HEK293 (cell line): ENCODE measurements around the gene VWA3B.

Source experiments
- CTCF ChIA-PET: fragments of 350-600 bp; formaldehyde crosslinking; extraction: SDS; loops from one replicate; lab custom pipeline; 2021; ENCODE audit warnings: antibody characterized with exemption; lab: Yijun Ruan, JAX
- POLR2A ChIA-PET: fragments of 300-600 bp; formaldehyde crosslinking; extraction: SDS; loops from one replicate; lab custom pipeline; 2020; ENCODE audit warnings: antibody characterized with exemption, inconsistent platforms; lab: Yijun Ruan, JAX
- H3K27ac ChIP-seq: fragments of 200-500 bp; sonication (Bioruptor generic); 2 replicates; pipeline ENCODE4 v1.5.1; 2014; ENCODE audit warnings: low read depth, low read length, control low read depth, inconsistent platforms; ENCODE audit errors: extremely low read depth
- H3K36me3 ChIP-seq, 2 experiments: fragments of 200-500 bp in 1 of 2; sonication (Bioruptor generic) in 1 of 2; 1 replicate in 1 of 2; 2 replicates in 1 of 2; pipeline ENCODE4 v1.5.1; 2014 to 2017; ENCODE audit warnings: inconsistent platforms in 2 of 2, low read length in 2 of 2; ENCODE audit not compliant: control insufficient read depth in 2 of 2, insufficient read depth in 1 of 2
- H3K4me1 ChIP-seq: fragments of 200-500 bp; sonication (Bioruptor generic); 2 replicates; pipeline ENCODE4 v1.5.1; 2014; ENCODE audit warnings: mild to moderate bottlenecking, low read length, inconsistent platforms; ENCODE audit not compliant: control insufficient read depth, insufficient read depth
- H3K4me3 ChIP-seq: 2 replicates; pipeline ENCODE4 v1.5.1; 2011; ENCODE audit warnings: low read depth, mild to moderate bottlenecking, control low read depth, low read length, moderate library complexity
- H3K9me3 ChIP-seq: fragments of 200-500 bp; sonication (Bioruptor generic); 2 replicates; pipeline ENCODE4 v1.5.1; 2014; ENCODE audit warnings: low read depth, low read length, inconsistent platforms; ENCODE audit not compliant: control insufficient read depth, insufficient read depth
- BCL11A ChIP-seq: fragments of 450-650 bp; formaldehyde crosslinking; IDR thresholded peaks from 2 replicates; pipeline ENCODE4 v1.5.1; 2016; ENCODE audit warnings: low read depth, missing biosample characterization, missing genetic modification characterization
- HOXA7 ChIP-seq: sonication (generic); formaldehyde crosslinking; IDR thresholded peaks from 2 replicates; pipeline ENCODE4 v1.8.1; 2022; ENCODE audit warnings: missing genetic modification reagents, borderline replicate concordance
- SP2 ChIP-seq: fragments of 450-650 bp; formaldehyde crosslinking; IDR thresholded peaks from 2 replicates; pipeline ENCODE4 v1.5.1; 2016; ENCODE audit warnings: missing biosample characterization, missing genetic modification characterization
- TCF7L2 ChIP-seq: IDR thresholded peaks from 2 replicates; pipeline ENCODE4 v1.6.1; 2011; ENCODE audit warnings: low read depth, mild to moderate bottlenecking, inconsistent platforms, low read length, moderate library complexity, borderline replicate concordance
- ZNF2 ChIP-seq: fragments of 450-650 bp; formaldehyde crosslinking; IDR thresholded peaks from 2 replicates; pipeline ENCODE4 v1.5.1; 2016; ENCODE audit warnings: missing biosample characterization, missing genetic modification characterization
- ZNF239 ChIP-seq: fragments of 450-650 bp; formaldehyde crosslinking; IDR thresholded peaks from 2 replicates; pipeline ENCODE4 v1.5.1; 2016; ENCODE audit warnings: missing biosample characterization, missing genetic modification characterization
- ZNF335 ChIP-seq: fragments of 450-650 bp; formaldehyde crosslinking; conservative IDR thresholded peaks from 2 replicates; pipeline ENCODE4 v1.5.1; 2016; ENCODE audit warnings: missing biosample characterization, missing genetic modification characterization
- ZNF423 ChIP-seq: fragments of 450-650 bp; formaldehyde crosslinking; IDR thresholded peaks from 2 replicates; pipeline ENCODE4 v1.5.1; 2016; ENCODE audit warnings: missing biosample characterization, missing genetic modification characterization
- ZNF488 ChIP-seq: fragments of 450-650 bp; formaldehyde crosslinking; IDR thresholded peaks from 2 replicates; pipeline ENCODE4 v1.5.1; 2016; ENCODE audit warnings: missing biosample characterization, missing genetic modification characterization
- ZNF510 ChIP-seq: fragments of 450-650 bp; formaldehyde crosslinking; IDR thresholded peaks from 2 replicates; pipeline ENCODE4 v1.5.1; 2018; ENCODE audit warnings: mild to moderate bottlenecking, missing genetic modification characterization, missing biosample characterization; ENCODE audit not compliant: insufficient replicate concordance
- ZNF514 ChIP-seq: fragments of 450-650 bp; formaldehyde crosslinking; IDR thresholded peaks from 2 replicates; pipeline ENCODE4 v1.5.1; 2016; ENCODE audit warnings: missing biosample characterization, missing genetic modification characterization
- ZNF555 ChIP-seq: fragments of 450-650 bp; formaldehyde crosslinking; conservative IDR thresholded peaks from 2 replicates; pipeline ENCODE4 v1.5.1; 2017; ENCODE audit warnings: missing biosample characterization, mild to moderate bottlenecking, missing genetic modification characterization, inconsistent platforms
- ZNF658 ChIP-seq: fragments of 450-650 bp; formaldehyde crosslinking; IDR thresholded peaks from 2 replicates; pipeline ENCODE4; 2016; ENCODE audit warnings: missing biosample characterization, missing genetic modification characterization
- ZNF660 ChIP-seq: fragments of 450-650 bp; IDR thresholded peaks from 2 replicates; pipeline ENCODE4 v1.5.1; 2018; ENCODE audit warnings: missing biosample characterization, mild to moderate bottlenecking, missing genetic modification characterization
- ZNF692 ChIP-seq: fragments of 450-650 bp; formaldehyde crosslinking; IDR thresholded peaks from 2 replicates; pipeline ENCODE4 v1.5.1; 2016; ENCODE audit warnings: missing biosample characterization, missing genetic modification characterization
- ZNF707 ChIP-seq: fragments of 450-650 bp; formaldehyde crosslinking; IDR thresholded peaks from 2 replicates; pipeline ENCODE4 v1.5.1; 2016; ENCODE audit warnings: missing biosample characterization, missing genetic modification characterization
- ZNF843 ChIP-seq: fragments of 450-650 bp; formaldehyde crosslinking; IDR thresholded peaks from 2 replicates; pipeline ENCODE4 v1.5.1; 2016; ENCODE audit warnings: missing biosample characterization, missing genetic modification characterization
- ZSCAN16 ChIP-seq: fragments of 450-650 bp; formaldehyde crosslinking; IDR thresholded peaks from 2 replicates; pipeline ENCODE4 v1.5.1; 2016; ENCODE audit warnings: missing biosample characterization, missing genetic modification characterization

The VWA3B gene

GRCh38 chr2:98187194-98187593, 100.2 kb downstream of the VWA3B start:
- POLR2A ChIA-PET = no interaction called here
- Histone ChIP-seq H3K9me3 (no peaks in the 10 kb centered on the region), H3K4me1 (no peaks in the 10 kb centered on the region), H3K36me3 (no peaks in the 10 kb centered on the region), H3K4me3 (no peak overlapping the region), H3K27ac (no peak overlapping the region)
- TF ChIP-seq ZNF555 (tag by site-specific recombination) = no peak
- no peak for TF ChIP-seq ZNF514
- TF ChIP-seq TCF7L2 = no peak
- TF ChIP-seq SP2 (tag by site-specific recombination) = no peak
- CTCF ChIA-PET = no interaction called here

GRCh38 chr2:98188351-98189046, 101.5 kb downstream of the VWA3B start:
- ChIA-PET CTCF (interaction anchor here (0.7 to 1.2 kb wide), 4 partner anchors 81 to 489 kb away, joined by 3 read pairs; no protein-coding TSS in a partner anchor), POLR2A (no interaction called here)
- no peak overlapping the region for H3K4me3 ChIP-seq

GRCh38 chr2:98191883-98192282, 104.9 kb downstream of the VWA3B start:
- TF ChIP-seq ZNF423 (no peak), ZNF335 (tag by site-specific recombination) (0 out of 2 replicates have a peak, but pooled peaks have one; percentile 38), ZNF660 (no peak)
- TF ChIP-seq, all 188 proteins: peak for 1
- Histone ChIP-seq H3K9me3 (no peaks in the 10 kb centered on the region), H3K4me3 (no peak overlapping the region), H3K27ac (no peak overlapping the region), H3K4me1 (no peaks in the 10 kb centered on the region), H3K36me3 (no peaks in the 10 kb centered on the region)
- POLR2A ChIA-PET = no interaction called here
- CTCF ChIA-PET = no interaction called here

More at GRCh38 chr2:98188351-98189046, 101.5 kb downstream of the VWA3B start:
- no peak for TF ChIP-seq ZNF692 (tag by site-specific recombination)
- no peak for TF ChIP-seq ZNF239 (tag by site-specific recombination)
- TF ChIP-seq ZNF843 (tag by site-specific recombination) = no peak
- TF ChIP-seq ZNF707 (tag by site-specific recombination) = no peak
- TF ChIP-seq ZNF488 = no peak
- TF ChIP-seq BCL11A (tag by site-specific recombination) = no peak
- no peak for TF ChIP-seq ZNF658 (tag by site-specific recombination)
- no peak for TF ChIP-seq ZNF2 (tag by site-specific recombination)
- no peak for TF ChIP-seq ZNF514
- TF ChIP-seq ZNF510 (tag by site-specific recombination) = no peak
- TF ChIP-seq ZSCAN16 (tag by site-specific recombination) = no peak
- TF ChIP-seq HOXA7 (CRISPR knock-in tag) = no peak
- TF ChIP-seq, all 188 proteins: peak for 0
- no peaks in the 10 kb centered on the region for H3K36me3 ChIP-seq
- H3K9me3 ChIP-seq = no peaks in the 10 kb centered on the region
- no peaks in the 10 kb centered on the region for H3K4me1 ChIP-seq
- no peak overlapping the region for H3K27ac ChIP-seq
